HG02981 (cell line): ENCODE measurements around the gene PMPCB.
A peak's percentile ranks its signal among the peaks of the same experiment; 100 is the strongest.
"Not testable (repeated sequence)": the region's sequence is repeated elsewhere in the genome, so short reads cannot be mapped to it uniquely, and the experiment has no call there.

Experiments used
- ATAC-seq: cut with Tn5 transposase; IDR thresholded peaks from one replicate; pipeline ENCODE4 v1.9.1; 2021; ENCODE audit warnings: mild to moderate bottlenecking, moderate library complexity; ENCODE audit not compliant: unreplicated experiment

Gene PMPCB

DNA sequence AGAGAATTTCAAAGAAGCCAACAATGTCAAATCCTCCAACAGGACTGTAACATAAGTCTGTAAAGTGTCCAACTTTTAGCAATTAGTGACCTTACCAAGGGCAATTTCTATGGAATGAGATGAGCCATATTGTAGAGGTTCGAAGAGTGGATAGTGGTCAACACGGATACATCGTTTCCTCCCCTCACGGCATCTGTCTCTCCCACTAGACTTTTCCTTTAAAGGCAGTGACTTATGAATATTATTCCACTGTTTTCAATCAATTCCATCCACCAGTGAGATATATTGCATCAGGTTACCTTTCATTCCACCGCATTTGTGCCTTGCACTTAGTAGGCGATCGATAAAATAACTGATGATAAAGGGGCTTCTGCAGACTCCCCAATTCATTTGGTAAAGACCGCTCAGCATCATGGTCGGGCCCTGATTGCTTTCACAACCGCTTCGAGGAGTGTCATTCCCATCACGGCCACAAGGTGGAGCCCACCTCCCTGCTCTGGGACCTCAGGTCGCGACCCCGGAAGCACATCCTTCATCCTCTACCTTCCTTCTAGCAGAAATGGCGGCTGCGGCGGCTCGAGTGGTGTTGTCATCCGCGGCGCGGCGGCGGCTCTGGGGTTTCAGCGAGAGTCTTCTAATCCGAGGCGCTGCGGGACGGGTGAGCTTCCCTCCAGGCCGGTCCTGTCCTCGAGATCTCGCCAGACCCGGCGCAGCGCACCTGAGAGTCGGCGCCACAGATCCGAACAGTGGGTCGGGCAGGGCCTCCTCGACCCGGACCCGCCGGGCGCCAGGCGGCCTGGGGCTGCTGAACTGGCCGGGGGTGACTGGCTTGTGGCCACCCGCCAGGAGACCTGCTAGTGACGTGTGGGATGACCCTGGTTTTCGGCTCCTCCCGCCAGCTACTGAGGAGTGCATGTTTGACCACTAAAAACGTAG, at the start of gene PMPCB:
TSS of gene PMPCB (plus strand) at position 535 of the 936 bp plus-strand sequence. CDS start at position 560, 25 bp downstream.
- peak; percentile 95 for ATAC-seq

DNA sequence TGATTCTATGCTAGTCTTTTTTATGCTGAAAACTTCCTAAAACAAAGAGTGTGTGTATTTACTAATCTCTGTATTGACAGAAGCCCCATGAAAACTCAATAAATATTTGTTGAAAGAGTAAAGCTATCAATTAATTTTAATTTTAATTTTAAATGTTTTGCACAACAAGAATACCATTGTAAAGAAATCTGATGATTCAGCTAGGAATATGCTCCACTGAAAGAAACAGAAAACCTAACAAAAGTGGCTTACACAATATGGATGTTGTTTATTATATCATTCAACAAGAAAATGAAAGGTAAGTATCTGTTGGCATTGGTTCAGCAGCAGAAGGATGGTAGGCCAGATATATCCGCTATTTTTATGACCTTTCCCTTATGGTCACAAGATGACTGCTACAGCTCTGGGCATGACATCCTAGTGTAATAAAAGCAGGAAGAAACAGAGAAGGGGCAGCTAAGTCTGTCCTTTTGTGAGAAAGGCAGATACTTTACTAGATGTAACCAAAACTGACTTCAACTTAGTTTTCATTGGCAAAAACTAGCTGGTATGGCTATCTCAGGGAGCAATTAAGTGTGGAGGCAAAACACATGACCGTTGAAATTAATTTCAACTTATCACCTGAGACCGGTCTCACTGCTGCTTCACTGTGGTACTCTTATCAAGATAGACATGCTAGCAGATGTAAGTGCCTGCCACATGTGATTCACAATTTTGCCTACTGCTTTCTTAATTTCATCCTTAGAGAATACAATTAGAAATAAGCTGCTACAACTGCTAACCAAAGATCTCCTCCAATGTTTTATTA, 43.3 kb upstream of the PMPCB start:
- ATAC-seq, result not testable (repeated sequence)

GRCh38 chr7:103264054-103264453, 33.2 kb upstream of the PMPCB start:
- not testable (repeated sequence) for ATAC-seq

DNA sequence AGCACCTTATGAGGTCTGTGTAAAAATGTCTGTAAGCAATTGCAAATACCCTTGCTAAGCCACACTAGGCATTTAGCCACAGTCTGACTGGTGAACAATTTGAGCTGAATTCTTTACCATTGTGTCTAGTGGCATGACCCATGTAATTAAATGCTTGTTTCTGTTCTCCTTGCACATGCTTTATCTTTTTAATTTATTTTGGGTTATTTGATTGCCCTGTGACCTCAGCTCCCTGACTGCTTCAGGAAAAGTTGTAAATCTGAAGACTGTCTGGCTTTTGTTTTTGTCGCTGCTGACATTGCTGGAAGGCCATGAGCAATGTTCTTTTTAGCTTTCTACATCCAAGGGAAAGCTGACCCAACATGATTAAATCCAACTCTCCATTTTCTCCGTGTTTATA, 31.0 kb upstream of the PMPCB start:
- ATAC-seq, result not testable (repeated sequence)

- not testable (repeated sequence) for ATAC-seq
These were observed 23.9 kb upstream of the PMPCB start for GRCh38 chr7:103273374-103273773.

DNA sequence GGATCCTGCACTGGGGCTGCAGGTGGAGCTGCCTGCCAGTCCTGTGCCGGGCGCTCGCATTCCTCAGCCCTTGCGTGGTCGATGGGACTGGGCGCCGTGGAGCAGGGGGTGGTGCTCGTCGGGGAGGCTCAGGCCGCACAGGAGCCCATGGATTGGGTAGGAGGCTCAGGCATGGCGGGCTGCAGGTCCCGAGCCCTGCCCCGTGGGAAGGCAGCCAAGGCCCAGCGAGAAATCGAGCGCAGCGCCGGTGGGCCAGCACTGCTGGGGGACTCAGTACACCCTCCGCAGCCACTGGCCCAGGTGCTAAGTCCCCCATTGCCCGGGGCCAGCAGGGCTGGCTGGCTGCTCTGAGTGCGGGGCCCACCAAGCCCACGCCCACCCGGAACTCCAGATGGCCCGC, 22.4 kb upstream of the PMPCB start:
- ATAC-seq, result not testable (repeated sequence)

GRCh38 chr7:103278195-103278594, 19.0 kb upstream of the PMPCB start:
- not testable (repeated sequence) for ATAC-seq

- ATAC-seq, result peak; percentile 34
These were observed 17.6 kb upstream of the PMPCB start for GRCh38 chr7:103279636-103279962.

- ATAC-seq, result peak; percentile 91
These were observed 17.1 kb upstream of the PMPCB start for GRCh38 chr7:103279963-103280802.

DNA sequence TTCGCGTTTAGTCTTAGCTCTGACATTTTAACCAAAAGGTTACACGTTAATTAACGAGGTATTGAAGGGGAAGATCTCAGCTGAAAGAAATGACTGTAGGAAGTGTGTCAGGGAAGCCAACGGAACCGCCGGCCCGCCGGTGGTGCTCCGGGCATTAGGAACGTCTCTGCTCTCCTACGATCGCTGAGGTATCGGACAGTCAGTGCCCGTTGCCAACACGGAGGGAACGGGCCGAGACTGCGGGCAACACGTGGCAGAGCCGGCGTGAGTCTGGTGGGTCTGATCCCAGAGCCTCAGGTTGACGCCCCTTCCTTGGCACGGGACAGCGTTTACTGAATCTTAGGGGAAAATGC, 16.5 kb upstream of the PMPCB start:
- peak; percentile 10 for ATAC-seq

GRCh38 chr7:103282802-103283427, 14.3 kb upstream of the PMPCB start:
- not testable (repeated sequence) for ATAC-seq

DNA sequence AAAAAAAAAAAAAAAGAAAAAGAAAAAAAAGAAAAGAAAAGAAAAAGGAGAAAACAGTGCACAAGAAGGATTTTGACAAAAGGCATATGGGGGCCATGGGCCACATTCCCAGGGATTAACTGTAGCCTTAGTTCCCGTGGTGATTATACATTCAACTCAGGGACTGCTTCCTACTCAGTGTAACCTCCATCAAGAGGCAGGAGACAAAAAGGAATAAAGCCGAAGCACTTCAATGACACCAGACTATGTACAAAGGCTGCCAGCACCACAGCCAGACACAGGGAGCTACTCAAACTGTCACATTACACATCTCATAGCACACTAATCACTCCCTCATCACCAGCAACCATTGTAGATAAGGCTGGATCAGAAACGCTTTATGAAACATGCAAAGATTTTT, 5.1 kb upstream of the PMPCB start:
- ATAC-seq, result no peak

GRCh38 chr7:103293526-103293925, 3.7 kb upstream of the PMPCB start:
- ATAC-seq, result no peak

DNA sequence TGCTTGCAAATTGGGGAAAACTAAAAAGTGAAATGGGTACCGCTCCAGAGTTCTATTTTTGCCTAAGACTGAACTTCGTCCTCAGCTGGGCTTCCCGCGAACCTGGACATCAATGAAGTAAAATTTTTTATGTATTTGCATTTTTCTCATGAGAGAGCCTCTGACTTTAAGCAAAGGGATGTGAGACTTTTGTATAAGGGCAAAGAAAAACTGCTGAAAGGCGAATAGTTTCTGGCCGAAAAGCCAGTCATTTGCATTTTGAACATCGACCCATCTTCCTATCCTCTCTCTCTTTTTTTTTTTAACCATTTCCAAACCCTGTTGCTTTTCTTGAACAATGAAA, 573 bp downstream of the PMPCB start:
- ATAC-seq, result no peak

GRCh38 chr7:103299660-103300059, 2.4 kb downstream of the PMPCB start:
- ATAC-seq, result no peak

GRCh38 chr7:103301441-103301840, 4.2 kb downstream of the PMPCB start:
- no peak for ATAC-seq

- ATAC-seq, result no peak
These were observed 10.4 kb downstream of the PMPCB start for GRCh38 chr7:103307503-103308231.

DNA sequence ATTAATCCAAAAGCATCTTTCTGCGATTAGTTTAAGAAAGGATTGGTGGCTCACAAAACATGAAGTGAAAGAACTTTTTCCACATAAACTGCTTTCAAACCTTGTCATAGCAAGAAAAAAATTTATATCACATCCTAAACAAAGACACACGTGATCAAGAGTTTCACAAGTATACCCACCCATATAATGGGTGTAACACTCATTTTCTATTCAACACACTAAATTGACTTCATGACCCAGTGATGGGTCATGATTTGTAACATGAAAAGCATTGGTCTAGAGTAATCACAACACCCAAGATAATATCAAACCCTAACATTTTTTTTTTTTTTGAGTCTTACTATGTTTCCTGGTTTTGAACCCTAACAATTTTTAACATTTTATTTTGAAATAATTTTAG, 17.6 kb downstream of the PMPCB start:
- ATAC-seq, result no peak

- ATAC-seq, result no peak
These were observed 19.2 kb downstream of the PMPCB start for GRCh38 chr7:103316380-103316941.

DNA sequence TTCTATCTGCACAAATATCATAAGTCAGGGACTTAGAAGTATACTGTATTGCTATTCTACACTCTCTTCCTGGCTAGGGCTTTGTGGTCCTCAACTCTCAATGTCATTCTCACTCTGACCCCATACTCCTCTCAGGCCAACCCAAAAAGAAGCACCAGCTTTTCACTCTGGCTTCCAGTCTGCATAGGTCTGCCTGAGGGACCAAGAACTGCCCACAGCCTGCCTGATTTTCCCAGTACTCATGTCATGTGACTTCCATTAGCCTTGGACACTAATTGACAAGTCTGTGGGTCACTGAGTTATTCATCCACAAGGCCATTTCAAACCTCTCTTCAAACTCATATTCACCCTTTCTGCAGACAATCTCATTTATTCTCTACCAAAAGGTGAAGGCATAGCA, 19.8 kb downstream of the PMPCB start:
- ATAC-seq, result no peak
